HepG2 (cell line): Measurements from ENCODE around the gene MMGT1. TPM values are rescaled to one million over a fixed set of nuclear protein-coding genes. Genes with fewer than 3 reads are reported as not detected.
A peak's percentile ranks its signal among the peaks of the same experiment; 100 is the strongest.

Experiments used
- CC2D1A ChIP-seq: sonication (generic); formaldehyde crosslinking; IDR thresholded peaks from 2 replicates; pipeline ENCODE4 v1.8.1; 2023; ENCODE audit warnings: mild to moderate bottlenecking, missing genetic modification reagents
- CHCHD3 ChIP-seq: sonication (generic); formaldehyde crosslinking; IDR thresholded peaks from 2 replicates; pipeline ENCODE4 v1.8.0; 2022; ENCODE audit warnings: mild to moderate bottlenecking, missing genetic modification reagents, moderate library complexity
- HNF4A ChIP-seq: sonication (generic); formaldehyde crosslinking; IDR thresholded peaks from 2 replicates; pipeline ENCODE4 v1.4.0; 2020; ENCODE audit warnings: missing genetic modification reagents
- MEF2D ChIP-seq: sonication (generic); formaldehyde crosslinking; IDR thresholded peaks from 2 replicates; pipeline ENCODE4 v1.5.1; 2020; ENCODE audit warnings: mild to moderate bottlenecking, missing genetic modification reagents
- PAF1 ChIP-seq: IDR thresholded peaks from 2 replicates; pipeline ENCODE4 v1.6.1; 2016; ENCODE audit warnings: missing genetic modification reagents, missing compliant biosample characterization
- POLR2A ChIP-seq, 2 experiments: IDR thresholded peaks; 2 replicates each; pipeline ENCODE4 v1.6.1; 2011; ENCODE audit warnings: low read depth in 2 of 2, low read length in 2 of 2, mild to moderate bottlenecking in 1 of 2, moderate library complexity in 1 of 2; ENCODE audit not compliant: insufficient read depth in 1 of 2
- SMAD9 ChIP-seq: sonication (generic); formaldehyde crosslinking; IDR thresholded peaks from 2 replicates; pipeline ENCODE4 v1.5.1; 2020; ENCODE audit warnings: mild to moderate bottlenecking, missing genetic modification reagents
- SP1 ChIP-seq, 2 experiments: fragments of 450-650 bp in 1 of 2; sonication (generic) in 1 of 2; formaldehyde crosslinking in 1 of 2; IDR thresholded peaks; 2 replicates each; pipeline versions ENCODE4 v1.4.0 to v1.6.1; 2016 to 2020; ENCODE audit warnings: missing genetic modification reagents in 1 of 2
- TCF12 ChIP-seq, 2 experiments: fragments of 450-650 bp in 1 of 2; sonication (generic) in 1 of 2; formaldehyde crosslinking in 1 of 2; IDR thresholded peaks; 2 replicates each; pipeline versions ENCODE4 v1.6.1 to v1.8.0; 2017 to 2022; ENCODE audit warnings: antibody characterized with exemption in 1 of 2, mild to moderate bottlenecking in 1 of 2, missing genetic modification reagents in 1 of 2, moderate library complexity in 1 of 2
- ZNF205 ChIP-seq: IDR thresholded peaks from 2 replicates; pipeline ENCODE4 v1.6.1; 2018; ENCODE audit warnings: missing biosample characterization, missing genetic modification reagents
- ZNF225 ChIP-seq: sonication (generic); formaldehyde crosslinking; IDR thresholded peaks from 2 replicates; pipeline ENCODE4 v1.4.0; 2020; ENCODE audit warnings: mild to moderate bottlenecking, missing genetic modification reagents
- ZNF672 ChIP-seq: sonication (generic); formaldehyde crosslinking; IDR thresholded peaks from 2 replicates; pipeline ENCODE4 v1.8.1; 2022; ENCODE audit warnings: missing genetic modification reagents
- polyA plus RNA-seq, 8 experiments: library from polyadenylated mRNA; depleted of rRNA in 3 of 8; stranded (reverse) in 7 of 8; unstranded in 1 of 8; fragments of >200 nt; fragmentation: Illumina TruSeq in 4 of 8; extraction: Trizol in 4 of 8; gene quantifications; 2 replicates each; pipeline versions ENCODE4 v1.2.1 to v1.2.3, GENCODE V29; 2011 to 2016; ENCODE audit warnings: low read depth in 4 of 8, missing spikeins in 1 of 8, mixed read lengths in 1 of 8; ENCODE audit not compliant: insufficient read depth in 1 of 8
- total RNA-seq, 5 experiments: library from RNA; depleted of rRNA; stranded (reverse); fragments of >200 nt; fragmentation: Illumina TruSeq; extraction: Trizol; gene quantifications; 2 replicates each; pipeline ENCODE4 v1.2.3, GENCODE V29; 2016; ENCODE audit warnings: low read depth in 1 of 5
- TF ChIP-seq, protein P1 (sequence below): sonication (generic); formaldehyde crosslinking; IDR thresholded peaks from 2 replicates; pipeline ENCODE4 v1.4.0; 2020; ENCODE audit warnings: missing genetic modification reagents
- TF ChIP-seq, protein P2 (sequence below): sonication (generic); formaldehyde crosslinking; IDR thresholded peaks from 2 replicates; pipeline ENCODE4 v1.4.0; 2020; ENCODE audit warnings: low read depth, mild to moderate bottlenecking, missing genetic modification reagents
- TF ChIP-seq, protein P3 (sequence below): sonication (generic); formaldehyde crosslinking; IDR thresholded peaks from 2 replicates; pipeline ENCODE4 v1.4.0; 2020; ENCODE audit warnings: missing genetic modification reagents
- TF ChIP-seq, protein P4 (sequence below): sonication (generic); formaldehyde crosslinking; IDR thresholded peaks from 2 replicates; pipeline ENCODE4 v1.4.0; 2020; ENCODE audit warnings: missing genetic modification reagents
- TF ChIP-seq, protein P5 (sequence below): sonication (generic); formaldehyde crosslinking; IDR thresholded peaks from 2 replicates; pipeline ENCODE4 v1.5.0; 2020; ENCODE audit warnings: mild to moderate bottlenecking, missing genetic modification reagents
- TF ChIP-seq, protein P6 (sequence below): sonication (generic); formaldehyde crosslinking; conservative IDR thresholded peaks from 2 replicates; pipeline ENCODE4 v1.4.0; 2020; ENCODE audit warnings: missing genetic modification reagents

Gene MMGT1
- total and polyA plus RNA-seq, 2 of the 13 experiments (the other 11 are each of a cell fraction or from before 2014, with no cell fraction given) = 7.5 to 8.8 TPM

DNA sequence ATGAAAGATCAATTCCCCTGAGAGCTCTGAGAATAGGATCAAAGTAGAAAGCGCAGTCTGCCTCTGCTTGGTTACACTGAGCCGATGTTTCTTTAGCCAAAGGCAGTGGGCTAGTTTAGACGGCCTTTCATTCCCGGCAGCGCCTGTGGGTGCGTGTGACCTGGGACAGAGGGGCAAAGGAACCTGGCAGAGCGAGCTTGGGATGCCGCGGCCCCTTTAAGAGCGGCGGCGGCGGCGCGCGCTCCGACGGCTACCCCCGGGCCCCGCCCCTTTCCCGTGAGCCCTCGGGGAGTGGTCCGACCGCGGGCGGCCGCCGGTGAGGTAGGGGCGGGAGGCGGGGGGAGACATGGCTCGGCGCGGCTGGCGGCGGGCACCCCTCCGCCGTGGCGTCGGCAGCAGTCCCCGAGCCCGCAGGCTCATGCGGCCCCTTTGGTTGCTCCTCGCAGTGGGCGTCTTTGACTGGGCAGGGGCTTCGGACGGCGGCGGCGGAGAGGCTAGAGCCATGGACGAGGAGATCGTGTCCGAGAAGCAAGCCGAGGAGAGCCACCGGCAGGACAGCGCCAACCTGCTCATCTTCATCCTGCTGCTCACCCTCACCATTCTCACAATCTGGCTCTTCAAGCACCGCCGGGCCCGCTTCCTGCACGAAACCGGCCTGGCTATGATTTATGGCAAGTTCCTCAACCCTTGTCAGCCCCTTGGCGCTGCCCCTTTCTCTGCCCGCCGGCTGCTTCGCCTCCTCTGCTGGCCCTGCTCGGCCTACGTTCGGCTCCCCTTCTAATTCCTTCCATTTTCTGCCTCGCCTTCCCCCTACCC is 11.6 kb upstream of the MMGT1 start, which contains the start of gene SLC9A6 (continued):
- TF ChIP-seq, protein P1, sequence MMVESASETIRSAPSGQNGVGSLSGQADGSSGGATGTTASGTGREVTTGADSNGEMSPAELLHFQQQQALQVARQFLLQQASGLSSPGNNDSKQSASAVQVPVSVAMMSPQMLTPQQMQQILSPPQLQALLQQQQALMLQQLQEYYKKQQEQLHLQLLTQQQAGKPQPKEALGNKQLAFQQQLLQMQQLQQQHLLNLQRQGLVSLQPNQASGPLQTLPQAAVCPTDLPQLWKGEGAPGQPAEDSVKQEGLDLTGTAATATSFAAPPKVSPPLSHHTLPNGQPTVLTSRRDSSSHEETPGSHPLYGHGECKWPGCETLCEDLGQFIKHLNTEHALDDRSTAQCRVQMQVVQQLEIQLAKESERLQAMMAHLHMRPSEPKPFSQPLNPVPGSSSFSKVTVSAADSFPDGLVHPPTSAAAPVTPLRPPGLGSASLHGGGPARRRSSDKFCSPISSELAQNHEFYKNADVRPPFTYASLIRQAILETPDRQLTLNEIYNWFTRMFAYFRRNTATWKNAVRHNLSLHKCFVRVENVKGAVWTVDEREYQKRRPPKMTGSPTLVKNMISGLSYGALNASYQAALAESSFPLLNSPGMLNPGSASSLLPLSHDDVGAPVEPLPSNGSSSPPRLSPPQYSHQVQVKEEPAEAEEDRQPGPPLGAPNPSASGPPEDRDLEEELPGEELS (CRISPR knock-in tag) = no peak
- peak in 1 of 2 experiments; percentile 60; a peak in 2 of 4 replicates for TF ChIP-seq POLR2A (IDR thresholded peaks at IDR 0.05; ENCODE audit: insufficient read depth in 1 of 2, low read depth in 2 of 2, low read length in 2 of 2)
- no peak for TF ChIP-seq CC2D1A (CRISPR knock-in tag)
- TF ChIP-seq ZNF205 = no peak
- TF ChIP-seq, protein P2, sequence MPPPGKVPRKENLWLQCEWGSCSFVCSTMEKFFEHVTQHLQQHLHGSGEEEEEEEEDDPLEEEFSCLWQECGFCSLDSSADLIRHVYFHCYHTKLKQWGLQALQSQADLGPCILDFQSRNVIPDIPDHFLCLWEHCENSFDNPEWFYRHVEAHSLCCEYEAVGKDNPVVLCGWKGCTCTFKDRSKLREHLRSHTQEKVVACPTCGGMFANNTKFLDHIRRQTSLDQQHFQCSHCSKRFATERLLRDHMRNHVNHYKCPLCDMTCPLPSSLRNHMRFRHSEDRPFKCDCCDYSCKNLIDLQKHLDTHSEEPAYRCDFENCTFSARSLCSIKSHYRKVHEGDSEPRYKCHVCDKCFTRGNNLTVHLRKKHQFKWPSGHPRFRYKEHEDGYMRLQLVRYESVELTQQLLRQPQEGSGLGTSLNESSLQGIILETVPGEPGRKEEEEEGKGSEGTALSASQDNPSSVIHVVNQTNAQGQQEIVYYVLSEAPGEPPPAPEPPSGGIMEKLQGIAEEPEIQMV = no peak
- no peak for TF ChIP-seq SMAD9
- TF ChIP-seq MEF2D = no peak
- TF ChIP-seq HNF4A = no peak
- no peak for TF ChIP-seq TCF12 (IDR thresholded peaks at IDR 0.05)
- no peak for TF ChIP-seq TCF12 (CRISPR knock-in tag; IDR thresholded peaks at IDR 0.05)
- TF ChIP-seq, protein P3, sequence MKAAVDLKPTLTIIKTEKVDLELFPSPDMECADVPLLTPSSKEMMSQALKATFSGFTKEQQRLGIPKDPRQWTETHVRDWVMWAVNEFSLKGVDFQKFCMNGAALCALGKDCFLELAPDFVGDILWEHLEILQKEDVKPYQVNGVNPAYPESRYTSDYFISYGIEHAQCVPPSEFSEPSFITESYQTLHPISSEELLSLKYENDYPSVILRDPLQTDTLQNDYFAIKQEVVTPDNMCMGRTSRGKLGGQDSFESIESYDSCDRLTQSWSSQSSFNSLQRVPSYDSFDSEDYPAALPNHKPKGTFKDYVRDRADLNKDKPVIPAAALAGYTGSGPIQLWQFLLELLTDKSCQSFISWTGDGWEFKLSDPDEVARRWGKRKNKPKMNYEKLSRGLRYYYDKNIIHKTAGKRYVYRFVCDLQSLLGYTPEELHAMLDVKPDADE = no peak
- TF ChIP-seq CHCHD3 (CRISPR knock-in tag) = no peak
- TF ChIP-seq, protein P4, sequence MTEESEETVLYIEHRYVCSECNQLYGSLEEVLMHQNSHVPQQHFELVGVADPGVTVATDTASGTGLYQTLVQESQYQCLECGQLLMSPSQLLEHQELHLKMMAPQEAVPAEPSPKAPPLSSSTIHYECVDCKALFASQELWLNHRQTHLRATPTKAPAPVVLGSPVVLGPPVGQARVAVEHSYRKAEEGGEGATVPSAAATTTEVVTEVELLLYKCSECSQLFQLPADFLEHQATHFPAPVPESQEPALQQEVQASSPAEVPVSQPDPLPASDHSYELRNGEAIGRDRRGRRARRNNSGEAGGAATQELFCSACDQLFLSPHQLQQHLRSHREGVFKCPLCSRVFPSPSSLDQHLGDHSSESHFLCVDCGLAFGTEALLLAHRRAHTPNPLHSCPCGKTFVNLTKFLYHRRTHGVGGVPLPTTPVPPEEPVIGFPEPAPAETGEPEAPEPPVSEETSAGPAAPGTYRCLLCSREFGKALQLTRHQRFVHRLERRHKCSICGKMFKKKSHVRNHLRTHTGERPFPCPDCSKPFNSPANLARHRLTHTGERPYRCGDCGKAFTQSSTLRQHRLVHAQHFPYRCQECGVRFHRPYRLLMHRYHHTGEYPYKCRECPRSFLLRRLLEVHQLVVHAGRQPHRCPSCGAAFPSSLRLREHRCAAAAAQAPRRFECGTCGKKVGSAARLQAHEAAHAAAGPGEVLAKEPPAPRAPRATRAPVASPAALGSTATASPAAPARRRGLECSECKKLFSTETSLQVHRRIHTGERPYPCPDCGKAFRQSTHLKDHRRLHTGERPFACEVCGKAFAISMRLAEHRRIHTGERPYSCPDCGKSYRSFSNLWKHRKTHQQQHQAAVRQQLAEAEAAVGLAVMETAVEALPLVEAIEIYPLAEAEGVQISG (CRISPR knock-in tag) = peak; percentile 37; the same call in 1 of the 2 replicates
- TF ChIP-seq PAF1 (CRISPR knock-in tag) = no peak
- TF ChIP-seq, protein P5, sequence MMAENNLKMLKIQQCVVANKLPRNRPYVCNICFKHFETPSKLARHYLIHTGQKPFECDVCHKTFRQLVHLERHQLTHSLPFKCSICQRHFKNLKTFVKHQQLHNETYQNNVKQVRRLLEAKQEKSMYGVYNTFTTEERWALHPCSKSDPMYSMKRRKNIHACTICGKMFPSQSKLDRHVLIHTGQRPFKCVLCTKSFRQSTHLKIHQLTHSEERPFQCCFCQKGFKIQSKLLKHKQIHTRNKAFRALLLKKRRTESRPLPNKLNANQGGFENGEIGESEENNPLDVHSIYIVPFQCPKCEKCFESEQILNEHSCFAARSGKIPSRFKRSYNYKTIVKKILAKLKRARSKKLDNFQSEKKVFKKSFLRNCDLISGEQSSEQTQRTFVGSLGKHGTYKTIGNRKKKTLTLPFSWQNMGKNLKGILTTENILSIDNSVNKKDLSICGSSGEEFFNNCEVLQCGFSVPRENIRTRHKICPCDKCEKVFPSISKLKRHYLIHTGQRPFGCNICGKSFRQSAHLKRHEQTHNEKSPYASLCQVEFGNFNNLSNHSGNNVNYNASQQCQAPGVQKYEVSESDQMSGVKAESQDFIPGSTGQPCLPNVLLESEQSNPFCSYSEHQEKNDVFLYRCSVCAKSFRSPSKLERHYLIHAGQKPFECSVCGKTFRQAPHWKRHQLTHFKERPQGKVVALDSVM (CRISPR knock-in tag) = no peak
- TF ChIP-seq, protein P6, sequence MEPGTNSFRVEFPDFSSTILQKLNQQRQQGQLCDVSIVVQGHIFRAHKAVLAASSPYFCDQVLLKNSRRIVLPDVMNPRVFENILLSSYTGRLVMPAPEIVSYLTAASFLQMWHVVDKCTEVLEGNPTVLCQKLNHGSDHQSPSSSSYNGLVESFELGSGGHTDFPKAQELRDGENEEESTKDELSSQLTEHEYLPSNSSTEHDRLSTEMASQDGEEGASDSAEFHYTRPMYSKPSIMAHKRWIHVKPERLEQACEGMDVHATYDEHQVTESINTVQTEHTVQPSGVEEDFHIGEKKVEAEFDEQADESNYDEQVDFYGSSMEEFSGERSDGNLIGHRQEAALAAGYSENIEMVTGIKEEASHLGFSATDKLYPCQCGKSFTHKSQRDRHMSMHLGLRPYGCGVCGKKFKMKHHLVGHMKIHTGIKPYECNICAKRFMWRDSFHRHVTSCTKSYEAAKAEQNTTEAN (CRISPR knock-in tag) = no peak
- no peak for TF ChIP-seq SP1 (IDR thresholded peaks at IDR 0.05)
- peak; percentile 56; the same call in 1 of the 2 replicates for TF ChIP-seq SP1 (CRISPR knock-in tag; IDR thresholded peaks at IDR 0.05)
- no peak for TF ChIP-seq ZNF672
- no peak for TF ChIP-seq ZNF225 (CRISPR knock-in tag)
